OCI-LY3 (cell line): ENCODE data around the gene TEDC2.

Experiments
- H2AFZ ChIP-seq: fragments of 200-600, 300-600 bp; shearing (Covaris generic); 2 replicates; pipeline ENCODE4 v1.6.0; 2014; ENCODE audit warnings: antibody characterized with exemption, low read depth, low read length
- H3K27ac ChIP-seq: fragments of 200-600, 300-600 bp; sonication (generic); 2 replicates; pipeline ENCODE4 v1.5.1; 2014; ENCODE audit warnings: mild to moderate bottlenecking, low read length, moderate library complexity, mixed read lengths
- H3K27me3 ChIP-seq: fragments of 200-600, 300-600 bp; sonication (generic); 2 replicates; pipeline ENCODE4 v1.6.1; 2014; ENCODE audit warnings: low read depth, low read length, mixed read lengths
- H3K36me3 ChIP-seq: fragments of 200-600, 300-600 bp; sonication (generic); replicated peaks from 2 replicates; pipeline ENCODE3; 2014; ENCODE audit warnings: low read depth, low read length, mixed read lengths
- H3K4me1 ChIP-seq: fragments of 300-600, 200-600 bp; sonication (generic); 2 replicates; pipeline ENCODE4 v1.6.1; 2014; ENCODE audit warnings: low read length, mixed read lengths
- H3K4me2 ChIP-seq: fragments of 200-600, 300-600 bp; sonication (generic); 2 replicates; pipeline ENCODE4 v1.6.1; 2014; ENCODE audit warnings: low read length, mixed read lengths
- H3K4me3 ChIP-seq: fragments of 300-600, 200-600 bp; sonication (generic); 2 replicates; pipeline ENCODE4 v1.5.1; 2014; ENCODE audit warnings: antibody characterized with exemption, mild to moderate bottlenecking, low read length, moderate library complexity
- H3K79me2 ChIP-seq: fragments of 300-600, 200-600 bp; shearing (Covaris generic); 2 replicates; pipeline ENCODE4 v1.6.1; 2014; ENCODE audit warnings: mild to moderate bottlenecking, low read length, mixed read lengths
- H3K9ac ChIP-seq: fragments of 300-600, 200-600 bp; shearing (Covaris generic); 2 replicates; pipeline ENCODE4 v1.6.0; 2014; ENCODE audit warnings: mild to moderate bottlenecking, low read length, moderate library complexity
- H3K9me3 ChIP-seq: fragments of 200-600, 300-600 bp; shearing (Covaris generic); 2 replicates; pipeline ENCODE4 v1.6.1; 2014; ENCODE audit warnings: low read length, mixed read lengths; ENCODE audit not compliant: insufficient read depth
- H4K20me1 ChIP-seq: fragments of 200-600, 300-600 bp; sonication (generic); 2 replicates; pipeline ENCODE4 v1.6.1; 2016; ENCODE audit warnings: low read length, mixed read lengths; ENCODE audit not compliant: insufficient read depth
- CTCF ChIP-seq: fragments of 200-600, 300-600 bp; sonication (generic); IDR thresholded peaks from 2 replicates; pipeline ENCODE4 v1.5.1; 2014; ENCODE audit warnings: antibody characterized with exemption, low read length, low read depth
- EZH2phosphoT487 ChIP-seq: fragments of 200-600 bp; shearing (Covaris generic); IDR thresholded peaks from 2 replicates; pipeline ENCODE4 v1.6.1; 2018; ENCODE audit warnings: antibody characterized with exemption, mixed run types, low read depth

TEDC2 gene

DNA sequence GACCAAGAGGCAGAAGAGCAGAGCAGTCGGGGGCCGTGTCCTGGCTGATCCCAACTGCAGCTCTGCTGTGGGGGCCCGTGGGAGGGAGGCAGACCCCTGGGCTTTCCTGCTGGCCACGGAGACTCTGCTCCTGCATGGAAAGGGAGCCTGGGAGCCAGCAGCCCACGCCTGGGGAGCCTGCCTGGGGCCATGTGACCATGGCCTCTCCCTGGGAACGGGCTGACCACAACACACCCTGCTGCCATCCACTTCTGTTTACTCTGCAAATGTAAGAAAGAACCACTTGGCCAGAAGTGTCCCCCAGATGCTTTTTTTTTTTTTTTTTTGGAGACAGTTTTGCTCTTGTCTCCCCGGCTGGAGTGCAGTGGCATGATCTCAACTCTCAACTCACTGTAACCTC lies 2.0 kb upstream of the TEDC2 start:
- Histone ChIP-seq H3K36me3 (peaks cover 32% of the 10 kb centered on the region), H3K4me2 (no peak overlapping the region), H3K27ac (no peak overlapping the region), H3K9me3 (no peaks in the 10 kb centered on the region), H2AFZ (no peak overlapping the region), H3K27me3 (no peaks in the 10 kb centered on the region), H3K4me3 (no peak overlapping the region), H3K79me2 (no peaks in the 10 kb centered on the region), H4K20me1 (no peaks in the 10 kb centered on the region), H3K9ac (no peak overlapping the region), H3K4me1 (peaks cover 16% of the 10 kb centered on the region; the same call in 1 of the 2 replicates)
- no peak for TF ChIP-seq CTCF
- TF ChIP-seq EZH2phosphoT487: no peak

- no peak overlapping the region for H3K27ac ChIP-seq
- H3K4me1 ChIP-seq: peaks cover 16% of the 10 kb centered on the region; the same call in 1 of the 2 replicates
Measured at GRCh38 chr16:2458887-2459646, 842 bp upstream of the TEDC2 start.

GRCh38 chr16:2460391-2460713 lies 443 bp downstream of the TEDC2 start:
- Histone ChIP-seq H3K27me3 (no peaks in the 10 kb centered on the region), H3K36me3 (peaks cover 14% of the 10 kb centered on the region), H2AFZ (no peak overlapping the region), H3K4me1 (peaks cover 16% of the 10 kb centered on the region; the same call in 1 of the 2 replicates), H3K4me2 (peak overlapping the region; percentile 82), H3K9ac (peak overlapping the region; percentile 35; the same call in 1 of the 2 replicates), H3K79me2 (no peaks in the 10 kb centered on the region), H3K9me3 (no peaks in the 10 kb centered on the region), H4K20me1 (no peaks in the 10 kb centered on the region), H3K27ac (no peak overlapping the region), H3K4me3 (peak overlapping the region; percentile 76)
- no peak for TF ChIP-seq CTCF
- TF ChIP-seq EZH2phosphoT487: no peak

More at GRCh38 chr16:2458887-2459646, 842 bp upstream of the TEDC2 start:
- Histone ChIP-seq H4K20me1 (no peaks in the 10 kb centered on the region), H3K9me3 (no peaks in the 10 kb centered on the region), H2AFZ (0 out of 2 replicates have a peak overlapping the region, but pooled peaks have one; percentile 67), H3K4me3 (peak overlapping the region; percentile 76), H3K36me3 (peaks cover 21% of the 10 kb centered on the region), H3K79me2 (no peaks in the 10 kb centered on the region), H3K9ac (peak overlapping the region; percentile 63), H3K27me3 (no peaks in the 10 kb centered on the region), H3K4me2 (peak overlapping the region; percentile 82)
- no peak for TF ChIP-seq CTCF
- no peak for TF ChIP-seq EZH2phosphoT487

- no peak for TF ChIP-seq CTCF
- no peak for TF ChIP-seq EZH2phosphoT487
- H4K20me1 ChIP-seq: no peaks in the 10 kb centered on the region
Measured at GRCh38 chr16:2460916-2461315, 1.0 kb downstream of the TEDC2 start.

More at GRCh38 chr16:2460916-2461315, 1.0 kb downstream of the TEDC2 start:
- no peaks in the 10 kb centered on the region for H3K27me3 ChIP-seq
- no peaks in the 10 kb centered on the region for H3K79me2 ChIP-seq
- H3K9ac ChIP-seq: no peak overlapping the region
- H2AFZ ChIP-seq: no peak overlapping the region
- peaks cover 16% of the 10 kb centered on the region; the same call in 1 of the 2 replicates for H3K4me1 ChIP-seq
- peak overlapping the region; percentile 82 for H3K4me2 ChIP-seq
- H3K4me3 ChIP-seq: peak overlapping the region; percentile 76
- no peaks in the 10 kb centered on the region for H3K9me3 ChIP-seq
- no peak overlapping the region for H3K27ac ChIP-seq
- peaks cover 10% of the 10 kb centered on the region for H3K36me3 ChIP-seq
